Fibroblast of skin of left quadriceps (primary cell): ENCODE data around the gene IQSEC2.
A peak's percentile ranks its signal among the peaks of the same experiment; 100 is the strongest.

Source experiments
- DNase-seq, 2 experiments: peaks; one replicate each; pipeline ENCODE4 v3.0.0-alpha.2; 2013; ENCODE audit warnings: low read depth in 2 of 2

Gene IQSEC2

GRCh38 chrX:53305219-53305995 is 24.0 kb upstream of the IQSEC2 start:
- DNase-seq, result no peak

- no peak for DNase-seq
These were observed 21.8 kb upstream of the IQSEC2 start for GRCh38 chrX:53303195-53303594.

GRCh38 chrX:53300157-53300556 is 18.8 kb upstream of the IQSEC2 start:
- DNase-seq, result no peak

- DNase-seq, result no peak
These were observed 12.8 kb upstream of the IQSEC2 start for GRCh38 chrX:53294024-53294648.

GRCh38 chrX:53291596-53291995 is 10.2 kb upstream of the IQSEC2 start:
- no peak for DNase-seq

GRCh38 chrX:53290441-53291041 is 9.2 kb upstream of the IQSEC2 start:
- no peak for DNase-seq

GRCh38 chrX:53288189-53288588 is 6.8 kb upstream of the IQSEC2 start:
- DNase-seq, result no peak

- peak in 1 of 2 experiments; percentile 47 for DNase-seq
These were observed 6.2 kb upstream of the IQSEC2 start for GRCh38 chrX:53287493-53288138.

GRCh38 chrX:53286171-53286570 is 4.8 kb upstream of the IQSEC2 start:
- no peak for DNase-seq

- DNase-seq, result no peak
These were observed 4.2 kb upstream of the IQSEC2 start for GRCh38 chrX:53285591-53285990.

- DNase-seq, result no peak
These were observed 3.5 kb upstream of the IQSEC2 start for GRCh38 chrX:53284684-53285447.

GRCh38 chrX:53283567-53283966 is 2.2 kb upstream of the IQSEC2 start:
- no peak for DNase-seq

GRCh38 chrX:53283099-53283498 is 1.7 kb upstream of the IQSEC2 start:
- DNase-seq, result no peak

- no peak for DNase-seq
These were observed 745 bp upstream of the IQSEC2 start for GRCh38 chrX:53281963-53282695.

- no peak for DNase-seq
These were observed 758 bp downstream of the IQSEC2 start for GRCh38 chrX:53280331-53281320.

GRCh38 chrX:53279296-53280237 is 1.8 kb downstream of the IQSEC2 start:
- no peak for DNase-seq

- DNase-seq, result no peak
These were observed 8.5 kb downstream of the IQSEC2 start for GRCh38 chrX:53272808-53273337.

GRCh38 chrX:53269536-53270107 is 11.8 kb downstream of the IQSEC2 start:
- DNase-seq, result no peak
